ENCODE measurements around the gene SMURF1.

DNA sequence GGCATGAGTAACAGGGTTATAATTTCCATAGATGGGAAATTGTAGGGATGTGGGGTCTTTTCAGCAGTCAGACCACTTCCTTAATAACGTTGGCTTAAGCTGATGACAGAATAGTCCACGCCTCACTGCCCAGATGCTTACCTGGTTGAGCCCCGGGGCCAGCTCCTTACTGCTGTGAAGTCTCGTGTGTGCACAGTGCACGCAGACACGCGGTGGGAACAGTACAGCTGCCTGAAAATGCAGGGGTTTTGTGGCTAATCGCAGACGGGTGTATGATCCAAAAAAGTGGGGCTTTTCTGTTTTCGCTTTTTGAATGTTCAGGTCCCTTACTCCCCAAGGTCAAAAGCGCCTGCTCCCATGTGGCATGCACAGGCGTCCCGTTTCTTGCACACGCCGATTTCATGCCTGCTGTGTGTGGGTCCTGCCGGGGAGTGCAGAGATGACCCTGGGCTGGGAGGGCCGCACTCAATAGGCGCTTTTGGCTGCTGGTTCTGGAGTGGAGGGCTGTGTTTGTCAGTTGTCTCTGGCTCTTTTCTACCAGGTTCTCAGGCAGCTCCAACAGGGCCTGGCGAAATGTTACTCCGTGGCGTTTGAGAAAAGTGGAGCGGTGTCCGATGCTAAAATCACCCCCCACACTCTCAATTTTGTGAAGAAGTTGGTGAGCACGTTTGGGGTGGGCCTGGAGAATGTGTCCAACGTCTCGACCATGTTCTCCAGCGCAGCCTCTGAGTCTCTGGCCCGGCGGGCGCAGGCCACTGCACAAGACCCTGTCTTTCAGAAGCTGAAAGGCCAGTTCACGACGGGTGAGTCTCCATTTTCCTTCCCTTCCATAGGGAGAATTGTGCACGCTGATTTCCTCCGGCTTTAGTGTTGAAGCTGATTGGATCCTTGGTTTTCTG, 149.6 kb downstream of the SMURF1 start:
- TF ChIP-seq, protein P1, sequence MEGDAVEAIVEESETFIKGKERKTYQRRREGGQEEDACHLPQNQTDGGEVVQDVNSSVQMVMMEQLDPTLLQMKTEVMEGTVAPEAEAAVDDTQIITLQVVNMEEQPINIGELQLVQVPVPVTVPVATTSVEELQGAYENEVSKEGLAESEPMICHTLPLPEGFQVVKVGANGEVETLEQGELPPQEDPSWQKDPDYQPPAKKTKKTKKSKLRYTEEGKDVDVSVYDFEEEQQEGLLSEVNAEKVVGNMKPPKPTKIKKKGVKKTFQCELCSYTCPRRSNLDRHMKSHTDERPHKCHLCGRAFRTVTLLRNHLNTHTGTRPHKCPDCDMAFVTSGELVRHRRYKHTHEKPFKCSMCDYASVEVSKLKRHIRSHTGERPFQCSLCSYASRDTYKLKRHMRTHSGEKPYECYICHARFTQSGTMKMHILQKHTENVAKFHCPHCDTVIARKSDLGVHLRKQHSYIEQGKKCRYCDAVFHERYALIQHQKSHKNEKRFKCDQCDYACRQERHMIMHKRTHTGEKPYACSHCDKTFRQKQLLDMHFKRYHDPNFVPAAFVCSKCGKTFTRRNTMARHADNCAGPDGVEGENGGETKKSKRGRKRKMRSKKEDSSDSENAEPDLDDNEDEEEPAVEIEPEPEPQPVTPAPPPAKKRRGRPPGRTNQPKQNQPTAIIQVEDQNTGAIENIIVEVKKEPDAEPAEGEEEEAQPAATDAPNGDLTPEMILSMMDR (IDR thresholded peaks at IDR 0.05) = no peak
- no peak for TF ChIP-seq POLR2A (IDR thresholded peaks at IDR 0.05)
